ENCODE measurements around the gene TYW1B.
"Not testable (repeated sequence)": the region's sequence is repeated elsewhere in the genome, so short reads cannot be mapped to it uniquely, and the experiment has no call there.

The TYW1B gene

DNA sequence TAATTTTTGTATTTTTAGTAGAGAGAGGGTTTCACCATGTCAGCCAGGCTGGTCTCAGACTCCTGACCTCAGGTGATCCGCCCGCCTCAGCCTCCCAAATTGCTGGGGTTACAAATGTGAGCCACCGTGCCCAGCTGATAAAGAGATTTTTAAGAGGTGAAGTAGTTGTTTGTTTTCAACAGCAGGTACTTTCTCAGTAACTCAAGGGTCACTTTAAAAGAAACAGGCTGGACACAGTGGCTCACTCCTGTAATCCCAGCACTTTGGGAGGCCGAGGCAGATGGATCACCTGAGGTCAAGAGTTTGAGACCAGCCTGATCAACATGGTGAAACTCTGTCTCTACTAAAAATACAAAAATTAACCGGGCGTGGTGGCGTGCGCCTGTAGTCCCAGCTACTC, 24.2 kb downstream of the TYW1B start:
- not testable (repeated sequence) for H3K18ac ChIP-seq (ENCODE audit: low read depth in 1 of 2, low read length in 2 of 2); H4K8ac ChIP-seq (ENCODE audit: low read length); H3K79me1 ChIP-seq (replicated peaks; ENCODE audit: low read length, poor library complexity, severe bottlenecking); H3K4me1 ChIP-seq (ENCODE audit: control insufficient read depth, insufficient read depth, low read depth, low read length); H2BK120ac ChIP-seq (ENCODE audit: low read depth, low read length); H2BK5ac ChIP-seq (ENCODE audit: low read depth, low read length, poor library complexity, severe bottlenecking); H3K9ac ChIP-seq (ENCODE audit: low read length); H2AFZ ChIP-seq (ENCODE audit: low read depth, low read length); H3K27me3 ChIP-seq (ENCODE audit: control insufficient read depth in 1 of 2, insufficient read depth in 1 of 2, low read length in 2 of 2); H3K9me3 ChIP-seq (ENCODE audit: control insufficient read depth, low read length); H3K23ac ChIP-seq (ENCODE audit: low read length in 2 of 2); H2BK12ac ChIP-seq (ENCODE audit: low read length in 2 of 2); H3K36me3 ChIP-seq (ENCODE audit: control insufficient read depth in 1 of 2, insufficient read depth in 2 of 2, low read depth in 1 of 2, low read length in 2 of 2); H3K14ac ChIP-seq (ENCODE audit: low read length in 2 of 2); H3K27ac ChIP-seq (ENCODE audit: low read length, poor library complexity, severe bottlenecking); H3K4me2 ChIP-seq (ENCODE audit: low read length, poor library complexity, severe bottlenecking); H2AK5ac ChIP-seq (ENCODE audit: low read length, severe bottlenecking); H3K4me3 ChIP-seq (ENCODE audit: insufficient read depth in 1 of 2, low read depth in 1 of 2, low read length in 2 of 2); H3K4ac ChIP-seq (ENCODE audit: low read depth in 1 of 2, low read length in 2 of 2); H2BK15ac ChIP-seq (ENCODE audit: low read depth, poor library complexity, severe bottlenecking); DNase-seq; H4K91ac ChIP-seq (ENCODE audit: low read length)
- 100% methylated on average over 4 of the region's 8 CpGs for WGBS

DNA sequence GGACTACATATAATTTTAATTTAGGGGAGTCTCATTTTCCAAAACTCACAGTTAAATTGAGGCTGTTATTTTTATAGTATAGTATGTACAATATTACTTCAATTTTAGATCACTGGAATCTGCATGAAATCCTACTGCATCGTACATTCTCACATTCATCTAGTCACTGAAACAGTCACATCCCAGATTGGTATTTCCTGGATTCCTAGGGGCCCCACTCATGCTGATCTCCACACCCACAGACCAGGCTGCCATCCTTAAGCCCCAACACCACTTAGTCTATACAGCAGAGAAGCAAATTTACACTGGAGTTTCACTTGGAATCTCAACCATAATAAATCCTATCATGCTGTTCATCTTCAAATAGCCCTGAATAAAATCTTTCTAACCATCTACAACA, 26.4 kb downstream of the TYW1B start:
- DNase-seq = peak; percentile 40
- WGBS = 0% methylated on average over 1 of the region's 1 CpG

DNA sequence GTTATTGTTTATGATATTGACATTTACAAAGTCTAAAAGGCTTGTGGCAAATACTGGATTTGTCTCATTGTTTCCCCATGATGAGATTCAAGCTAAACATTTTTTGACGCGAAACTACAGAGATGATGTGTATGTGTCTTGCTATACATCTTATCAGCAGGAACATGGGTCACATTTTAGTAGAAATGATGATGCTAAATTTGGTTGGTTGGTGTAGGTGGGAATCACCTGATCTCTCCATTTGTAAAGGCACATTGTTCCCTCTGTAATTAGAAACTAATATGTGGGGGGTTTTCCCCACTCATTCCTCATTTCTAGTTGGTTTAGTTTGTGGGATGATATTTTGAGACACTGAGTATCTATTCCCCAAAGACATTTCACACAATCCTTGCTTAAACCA, 32.6 kb downstream of the TYW1B start:
- H4K8ac ChIP-seq (ENCODE audit: low read length); H3K36me3 ChIP-seq (ENCODE audit: control insufficient read depth in 1 of 2, insufficient read depth in 2 of 2, low read depth in 1 of 2, low read length in 2 of 2); H3K18ac ChIP-seq (ENCODE audit: low read depth in 1 of 2, low read length in 2 of 2); H3K4me2 ChIP-seq (ENCODE audit: low read length, poor library complexity, severe bottlenecking); H2BK5ac ChIP-seq (ENCODE audit: low read depth, low read length, poor library complexity, severe bottlenecking); H2BK120ac ChIP-seq (ENCODE audit: low read depth, low read length); H3K4ac ChIP-seq (ENCODE audit: low read depth in 1 of 2, low read length in 2 of 2); H3K4me1 ChIP-seq (ENCODE audit: control insufficient read depth, insufficient read depth, low read depth, low read length); H3K23ac ChIP-seq (ENCODE audit: low read length in 2 of 2); H2BK15ac ChIP-seq (ENCODE audit: low read depth, poor library complexity, severe bottlenecking); H2BK12ac ChIP-seq (ENCODE audit: low read length in 2 of 2); H3K9me3 ChIP-seq (ENCODE audit: control insufficient read depth, low read length); H3K27ac ChIP-seq (ENCODE audit: low read length, poor library complexity, severe bottlenecking); H3K14ac ChIP-seq (ENCODE audit: low read length in 2 of 2); H2AK5ac ChIP-seq (ENCODE audit: low read length, severe bottlenecking); H3K27me3 ChIP-seq (ENCODE audit: control insufficient read depth in 1 of 2, insufficient read depth in 1 of 2, low read length in 2 of 2); H4K91ac ChIP-seq (ENCODE audit: low read length); H3K4me3 ChIP-seq (ENCODE audit: insufficient read depth in 1 of 2, low read depth in 1 of 2, low read length in 2 of 2); H3K79me1 ChIP-seq (replicated peaks; ENCODE audit: low read length, poor library complexity, severe bottlenecking); DNase-seq; H2AFZ ChIP-seq (ENCODE audit: low read depth, low read length); H3K9ac ChIP-seq (ENCODE audit: low read length): not testable (repeated sequence)
- WGBS = 95% methylated on average over 2 of the region's 2 CpGs

More for the DNA sequence above, 26.4 kb downstream of the TYW1B start:
- not testable (repeated sequence) for H2BK120ac ChIP-seq (ENCODE audit: low read depth, low read length); H3K4me3 ChIP-seq (ENCODE audit: insufficient read depth in 1 of 2, low read depth in 1 of 2, low read length in 2 of 2); H2AK5ac ChIP-seq (ENCODE audit: low read length, severe bottlenecking); H4K91ac ChIP-seq (ENCODE audit: low read length); H3K4me1 ChIP-seq (ENCODE audit: control insufficient read depth, insufficient read depth, low read depth, low read length); H3K4ac ChIP-seq (ENCODE audit: low read depth in 1 of 2, low read length in 2 of 2); H3K9me3 ChIP-seq (ENCODE audit: control insufficient read depth, low read length); H2BK5ac ChIP-seq (ENCODE audit: low read depth, low read length, poor library complexity, severe bottlenecking); H4K8ac ChIP-seq (ENCODE audit: low read length); H3K79me1 ChIP-seq (replicated peaks; ENCODE audit: low read length, poor library complexity, severe bottlenecking); H3K18ac ChIP-seq (ENCODE audit: low read depth in 1 of 2, low read length in 2 of 2); H3K14ac ChIP-seq (ENCODE audit: low read length in 2 of 2); H3K23ac ChIP-seq (ENCODE audit: low read length in 2 of 2); H3K9ac ChIP-seq (ENCODE audit: low read length); H2BK15ac ChIP-seq (ENCODE audit: low read depth, poor library complexity, severe bottlenecking); H3K4me2 ChIP-seq (ENCODE audit: low read length, poor library complexity, severe bottlenecking); H2AFZ ChIP-seq (ENCODE audit: low read depth, low read length); H3K27me3 ChIP-seq (ENCODE audit: control insufficient read depth in 1 of 2, insufficient read depth in 1 of 2, low read length in 2 of 2); H2BK12ac ChIP-seq (ENCODE audit: low read length in 2 of 2)
- peak overlapping the region; percentile 20 for H3K27ac ChIP-seq (ENCODE audit: low read length, poor library complexity, severe bottlenecking)
- H3K36me3 ChIP-seq (ENCODE audit: control insufficient read depth in 1 of 2, insufficient read depth in 2 of 2, low read depth in 1 of 2, low read length in 2 of 2) = peaks cover 2 to 12% of the 10 kb centered on the region in 2 experiments

DNA sequence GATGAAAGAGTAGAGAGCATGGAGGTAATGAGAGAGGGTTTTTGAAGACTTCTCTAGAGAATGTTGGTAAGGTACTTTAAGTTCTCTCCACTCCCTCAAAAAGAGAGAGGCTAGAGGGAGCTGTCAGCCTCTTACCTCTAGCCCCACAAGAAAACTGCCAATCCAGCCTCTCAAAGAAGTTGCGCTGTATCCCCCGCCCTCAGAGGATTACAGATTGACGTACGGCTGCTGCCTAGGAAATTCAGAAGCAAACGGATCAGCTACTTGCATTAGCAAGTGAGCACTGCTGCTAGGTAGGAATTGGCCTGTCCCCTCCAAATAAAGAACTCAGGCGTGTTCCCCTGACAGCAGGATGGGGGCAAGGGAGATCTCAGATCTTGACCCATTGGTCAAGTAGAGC, 34.2 kb downstream of the TYW1B start:
- Histone ChIP-seq H3K36me3 (ENCODE audit: control insufficient read depth in 1 of 2, insufficient read depth in 2 of 2, low read depth in 1 of 2, low read length in 2 of 2) (peaks cover 2 to 6% of the 10 kb centered on the region in 2 experiments), H2AFZ (ENCODE audit: low read depth, low read length) (no peak overlapping the region)

More for the DNA sequence above, 34.2 kb downstream of the TYW1B start:
- no peak overlapping the region for H2BK120ac ChIP-seq (ENCODE audit: low read depth, low read length)
- H3K9ac ChIP-seq (ENCODE audit: low read length) = no peak overlapping the region
- H3K4me1 ChIP-seq (ENCODE audit: control insufficient read depth, insufficient read depth, low read depth, low read length) = no peaks in the 10 kb centered on the region
- no peaks in the 10 kb centered on the region for H3K79me1 ChIP-seq (replicated peaks; ENCODE audit: low read length, poor library complexity, severe bottlenecking)
- DNase-seq = no peak
- no peak overlapping the region for H3K18ac ChIP-seq (ENCODE audit: low read depth in 1 of 2, low read length in 2 of 2)
- H4K91ac ChIP-seq (ENCODE audit: low read length) = no peak overlapping the region
- no peaks in the 10 kb centered on the region for H3K27me3 ChIP-seq (ENCODE audit: control insufficient read depth in 1 of 2, insufficient read depth in 1 of 2, low read length in 2 of 2)
- H3K23ac ChIP-seq (ENCODE audit: low read length in 2 of 2) = no peak overlapping the region
- H2BK5ac ChIP-seq (ENCODE audit: low read depth, low read length, poor library complexity, severe bottlenecking) = no peak overlapping the region
- H2AK5ac ChIP-seq (ENCODE audit: low read length, severe bottlenecking) = no peak overlapping the region
- no peak overlapping the region for H3K14ac ChIP-seq (ENCODE audit: low read length in 2 of 2)
- H2BK15ac ChIP-seq (ENCODE audit: low read depth, poor library complexity, severe bottlenecking) = no peak overlapping the region
- H3K4me2 ChIP-seq (ENCODE audit: low read length, poor library complexity, severe bottlenecking) = no peak overlapping the region
- H3K9me3 ChIP-seq (ENCODE audit: control insufficient read depth, low read length) = peaks cover 6% of the 10 kb centered on the region
- 96% methylated on average over 6 of the region's 6 CpGs for WGBS
- H3K4me3 ChIP-seq (ENCODE audit: insufficient read depth in 1 of 2, low read depth in 1 of 2, low read length in 2 of 2) = no peak overlapping the region
- no peak overlapping the region for H3K4ac ChIP-seq (ENCODE audit: low read depth in 1 of 2, low read length in 2 of 2)
- H3K27ac ChIP-seq (ENCODE audit: low read length, poor library complexity, severe bottlenecking) = no peak overlapping the region
- no peak overlapping the region for H2BK12ac ChIP-seq (ENCODE audit: low read length in 2 of 2)
- no peak overlapping the region for H4K8ac ChIP-seq (ENCODE audit: low read length)
